DMS153 treated with DMSO at 0.1 percent for 48 hours (cell line): ENCODE data around the gene ZNHIT1.
"Not testable (repeated sequence)": the region's sequence is repeated elsewhere in the genome, so short reads cannot be mapped to it uniquely, and the experiment has no call there.

Experiments used
- DNase-seq: peaks from one replicate; lab custom pipeline; 2025; ENCODE audit not compliant: unreplicated experiment; lab: John Stamatoyannopoulos, UW

ZNHIT1 gene

DNA sequence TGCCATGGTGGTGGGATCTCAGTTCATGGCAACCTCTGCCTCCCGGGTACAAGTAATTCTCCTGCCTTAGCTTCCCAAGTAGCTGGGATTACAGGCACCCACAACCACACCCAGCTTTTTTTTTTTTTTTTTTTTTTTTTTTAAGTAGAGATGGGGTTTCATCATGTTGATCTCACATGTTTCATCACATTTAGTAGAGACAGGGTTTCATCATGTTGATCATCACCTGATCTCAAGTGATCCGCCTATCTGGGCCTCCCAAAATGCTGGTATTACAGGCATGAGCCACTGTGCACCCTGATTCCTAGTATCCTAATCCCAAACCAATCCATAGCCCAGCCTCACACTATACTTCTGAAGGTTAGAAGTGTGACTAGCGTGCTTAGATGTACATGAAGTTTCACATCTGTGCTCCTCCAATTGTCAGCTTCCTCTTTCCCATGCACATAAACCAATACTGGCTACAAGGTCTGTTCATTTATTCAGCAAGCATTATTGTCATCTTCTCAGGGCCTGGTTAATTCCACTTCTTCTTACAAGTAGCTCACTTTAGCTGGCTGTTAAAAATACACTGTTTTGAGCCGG, 31.0 kb upstream of the ZNHIT1 start:
- no peak for DNase-seq

- DNase-seq = no peak
Measured at GRCh38 chr7:101189109-101189508, 28.9 kb upstream of the ZNHIT1 start.

GRCh38 chr7:101195884-101196283, 22.1 kb upstream of the ZNHIT1 start:
- no peak for DNase-seq

DNA sequence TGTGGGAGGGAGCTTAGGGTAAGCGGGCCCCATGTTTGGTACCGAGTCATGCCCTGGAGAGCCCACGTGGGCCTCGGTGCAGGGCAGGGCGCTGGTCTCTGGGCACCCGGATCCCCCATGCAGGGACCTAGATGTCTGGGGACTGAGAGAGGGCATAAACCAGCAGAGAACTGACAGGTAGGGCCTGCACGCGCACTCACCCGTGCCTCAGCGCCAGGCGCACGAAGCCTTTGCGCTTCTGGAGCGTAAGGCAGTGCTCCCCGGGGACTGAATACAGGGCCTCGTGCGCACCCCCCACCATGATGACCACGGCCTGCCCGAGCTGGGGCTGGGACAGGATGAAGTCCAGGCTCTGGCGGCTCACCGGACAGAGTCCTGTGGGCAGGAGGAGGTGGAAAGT, 20.0 kb upstream of the ZNHIT1 start:
- DNase-seq = no peak

- no peak for DNase-seq
Measured at GRCh38 chr7:101198476-101198875, 19.5 kb upstream of the ZNHIT1 start.

DNA sequence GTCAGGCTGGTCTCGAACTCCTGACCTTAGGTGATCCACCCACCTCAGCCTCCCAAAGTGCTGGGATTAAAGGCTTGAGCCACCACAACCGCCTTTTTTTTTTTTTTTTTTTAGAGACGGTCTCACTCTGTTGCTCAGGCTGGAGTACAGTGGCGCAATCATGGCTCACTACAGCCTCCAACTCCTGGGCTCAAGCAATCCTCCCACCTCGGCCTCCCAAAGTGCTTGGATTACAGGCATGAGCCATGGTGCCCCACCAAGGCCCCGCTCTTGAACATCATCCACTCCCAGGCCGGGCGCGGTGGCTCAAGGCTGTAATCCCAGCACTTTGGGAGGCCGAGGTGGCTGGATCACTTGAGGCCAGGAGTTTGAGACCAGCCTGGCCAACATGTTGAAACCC, 18.4 kb upstream of the ZNHIT1 start:
- not testable (repeated sequence) for DNase-seq

DNA sequence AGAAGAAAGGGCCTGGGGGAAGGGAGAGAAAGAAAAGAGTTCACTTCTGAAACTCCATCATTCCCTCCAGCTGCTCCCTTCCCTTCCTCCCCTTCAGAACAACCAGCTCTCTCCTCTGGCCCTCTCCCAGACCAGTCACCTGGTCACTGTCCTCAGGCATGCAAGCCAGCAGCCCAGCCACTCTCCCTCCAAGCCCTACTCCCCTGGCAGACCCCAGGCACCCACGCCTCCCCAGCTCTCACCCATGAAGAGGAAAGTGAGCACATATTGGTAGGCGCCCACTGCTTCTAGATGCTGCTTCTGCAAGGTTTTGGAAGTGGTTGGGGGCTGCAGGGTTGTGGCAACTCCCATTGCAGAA, 17.5 kb upstream of the ZNHIT1 start:
- DNase-seq = no peak

- no peak for DNase-seq
Measured at GRCh38 chr7:101200862-101201599, 16.9 kb upstream of the ZNHIT1 start, which contains the start of gene MOGAT3. MOGAT3 (minus strand) TSS chr7:101201036; CDS start chr7:101200854, 182 bp downstream.

DNA sequence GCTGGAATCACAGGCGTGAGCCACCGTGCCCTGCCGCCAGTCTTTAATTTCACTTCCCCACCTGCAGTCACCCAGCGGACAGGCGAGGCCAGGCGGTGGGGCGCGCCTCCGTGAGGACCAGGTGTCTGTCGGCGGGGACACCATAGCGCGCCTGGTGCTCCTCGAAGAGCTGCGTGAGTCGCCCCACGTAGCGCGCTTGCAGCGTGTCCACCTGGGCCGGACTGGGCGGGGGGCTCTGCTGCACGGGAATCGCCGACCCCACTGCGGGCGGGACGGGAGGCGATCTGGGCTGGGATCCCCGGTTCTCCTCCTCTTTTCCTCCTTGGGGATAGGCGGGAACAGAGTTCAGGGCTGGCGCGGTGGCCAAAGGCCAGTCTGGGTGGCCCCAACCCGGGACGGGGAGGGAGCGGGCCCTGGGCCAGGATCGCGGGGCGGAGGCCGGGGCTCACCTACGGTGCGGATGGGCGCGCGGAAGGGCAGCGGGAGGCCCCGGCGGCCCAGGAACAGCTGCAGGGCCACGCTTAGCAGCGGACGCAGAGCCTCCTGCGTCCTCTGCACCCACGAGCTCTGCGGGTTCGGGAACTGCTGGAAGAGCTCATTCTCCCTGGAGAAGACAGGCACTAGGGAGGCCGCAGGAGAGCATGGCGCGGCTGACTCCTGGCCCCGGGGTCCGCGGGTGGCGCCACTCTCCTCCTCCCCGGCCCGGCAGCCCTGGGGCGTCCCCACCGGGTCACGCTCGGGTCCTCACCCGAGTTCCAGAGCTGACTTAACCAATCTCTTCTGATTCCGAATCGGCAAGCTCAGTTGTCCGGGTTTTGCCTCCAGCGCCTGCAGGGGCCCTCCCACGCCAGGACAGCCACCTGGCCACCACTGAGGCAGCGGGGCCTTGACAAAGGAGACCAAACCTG, 16.0 kb upstream of the ZNHIT1 start:
- no peak for DNase-seq

GRCh38 chr7:101202603-101202918, 15.4 kb upstream of the ZNHIT1 start:
- DNase-seq = no peak

- DNase-seq = not testable (repeated sequence)
Measured at GRCh38 chr7:101203740-101204738, 13.9 kb upstream of the ZNHIT1 start.

- no peak for DNase-seq
Measured at GRCh38 chr7:101205901-101206664, 11.9 kb upstream of the ZNHIT1 start.

- DNase-seq = no peak
Measured at GRCh38 chr7:101206665-101207042, 11.3 kb upstream of the ZNHIT1 start.

GRCh38 chr7:101207459-101207858, 10.5 kb upstream of the ZNHIT1 start:
- DNase-seq = no peak

GRCh38 chr7:101208794-101209193, 9.2 kb upstream of the ZNHIT1 start:
- no peak for DNase-seq

DNA sequence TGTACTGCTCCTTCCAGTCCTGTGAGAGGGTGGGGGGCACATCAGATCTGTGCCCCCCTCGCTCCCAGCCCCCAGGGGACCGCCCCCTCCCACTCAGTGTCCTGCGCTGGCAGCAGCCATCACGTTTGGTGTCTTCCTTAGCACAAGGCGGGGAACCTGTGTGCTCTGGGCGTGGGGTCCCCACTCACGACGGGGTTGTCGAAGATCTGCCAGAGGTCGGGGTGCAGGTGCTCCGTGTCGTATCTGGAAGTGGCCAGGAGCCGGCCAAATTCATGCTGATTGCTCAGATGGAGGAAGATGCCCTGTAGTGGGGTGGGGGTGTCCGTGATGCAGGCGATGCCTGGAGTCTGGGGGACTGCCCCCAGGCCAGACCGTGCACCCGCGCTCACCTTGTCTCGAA, 7.8 kb upstream of the ZNHIT1 start:
- DNase-seq = no peak

DNA sequence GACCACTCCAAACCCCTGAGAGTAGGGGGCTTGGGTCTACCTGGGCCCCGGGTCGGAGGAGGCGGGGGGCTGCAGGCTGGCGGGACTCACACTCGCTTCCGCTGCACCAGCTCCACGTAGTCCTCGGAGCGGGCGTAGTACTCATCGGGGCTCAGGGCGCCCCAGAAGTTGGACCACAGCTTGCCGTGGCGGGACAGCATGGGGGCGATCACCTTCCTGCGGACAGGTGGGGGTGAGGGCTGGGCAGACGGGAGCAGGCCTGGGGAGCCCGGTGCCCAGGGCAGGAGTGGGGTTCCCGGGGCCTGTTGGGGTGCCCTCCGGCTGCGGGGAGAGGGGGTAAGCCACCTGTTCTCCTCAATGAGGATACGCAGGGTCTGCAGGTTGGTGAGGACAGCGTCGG, 6.5 kb upstream of the ZNHIT1 start:
- no peak for DNase-seq

DNA sequence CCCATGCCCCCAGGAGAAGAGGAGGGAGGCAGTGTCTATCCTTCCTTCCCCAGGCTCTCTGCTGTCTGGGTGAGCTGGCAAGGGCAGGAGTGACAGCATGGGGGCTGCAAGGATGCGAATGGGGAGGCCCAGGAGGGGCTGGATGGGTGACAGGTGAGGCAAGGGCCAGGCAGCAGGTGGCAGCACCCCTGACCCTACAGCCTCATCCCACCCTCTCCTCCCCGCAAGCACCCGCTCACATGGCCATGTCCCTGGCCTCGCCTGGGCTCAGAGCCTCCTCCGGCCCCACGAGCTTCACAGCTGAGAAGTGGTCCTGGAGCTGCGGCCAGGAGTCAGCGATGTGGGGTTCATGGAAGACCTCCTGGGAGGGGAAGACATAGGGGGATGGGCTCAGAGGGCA, 6.0 kb upstream of the ZNHIT1 start:
- no peak for DNase-seq

- DNase-seq = no peak
Measured at GRCh38 chr7:101216001-101216859, 1.7 kb upstream of the ZNHIT1 start.
